ENCODE measurements around the gene SENP5. TPM values are rescaled to one million over a fixed set of nuclear protein-coding genes. Genes with fewer than 3 reads are reported as not detected.

The SENP5 gene
- total RNA-seq, 3 donors from 2014 or later (not counting 1 experiment from before 2014, with no cell fraction given), result 77.0 to 98.7 (median 78.0) TPM

- ATAC-seq (no peak), DNase-seq (no peak)
- no peak for TF ChIP-seq CTCF (IDR thresholded peaks at IDR 0.05)
- peak overlapping the region in 1 of 2 donors; percentile 33 for H3K27ac Mint-ChIP-seq
- Histone ChIP-seq H3K36me3 (ENCODE audit: control insufficient read depth, insufficient read depth, low read length) (peaks cover 40% of the 10 kb centered on the region), H3K9me3 (ENCODE audit: control insufficient read depth, insufficient read depth, low read length) (no peaks in the 10 kb centered on the region), H3K4me1 (ENCODE audit: control insufficient read depth, insufficient read depth, low read length) (no peaks in the 10 kb centered on the region), H3K4me3 (ENCODE audit: low read length) (no peak overlapping the region), H3K27ac (ENCODE audit: low read length) (no peak overlapping the region), H3K27me3 (ENCODE audit: control insufficient read depth, insufficient read depth, low read length) (no peaks in the 10 kb centered on the region)
- intact Hi-C loops (cut with micrococcal nuclease), result no loop called here
- no peaks in the 10 kb centered on the region for H3K4me1 Mint-ChIP-seq
- H3K4me3 Mint-ChIP-seq, result no peak overlapping the region
- no peaks in the 10 kb centered on the region for H3K36me3 Mint-ChIP-seq
- no peaks in the 10 kb centered on the region for H3K9me3 Mint-ChIP-seq
- H3K27me3 Mint-ChIP-seq (ENCODE audit: low read depth in 2 of 2), result no peaks in the 10 kb centered on the region
- WGBS (ENCODE audit: insufficient coverage), result 94% methylated on average over 7 of the region's 7 CpGs
Measured at GRCh38 chr3:196927571-196928453, 60.1 kb downstream of the SENP5 start.

- H3K27me3 ChIP-seq (ENCODE audit: control insufficient read depth, insufficient read depth, low read length), result no peaks in the 10 kb centered on the region
- no peak overlapping the region for H3K4me3 ChIP-seq (ENCODE audit: low read length)
- H3K4me1 ChIP-seq (ENCODE audit: control insufficient read depth, insufficient read depth, low read length), result no peaks in the 10 kb centered on the region
- Mint-ChIP-seq H3K27ac (no peak overlapping the region), H3K4me1 (no peaks in the 10 kb centered on the region), H3K9me3 (no peaks in the 10 kb centered on the region), H3K36me3 (peaks cover 15% of the 10 kb centered on the region), H3K4me3 (no peak overlapping the region), H3K27me3 (ENCODE audit: low read depth in 2 of 2) (no peaks in the 10 kb centered on the region)
- no peaks in the 10 kb centered on the region for H3K9me3 ChIP-seq (ENCODE audit: control insufficient read depth, insufficient read depth, low read length)
- intact Hi-C loops (cut with micrococcal nuclease), result no loop called here
- no peak overlapping the region for H3K27ac ChIP-seq (ENCODE audit: low read length)
- peaks cover 52% of the 10 kb centered on the region for H3K36me3 ChIP-seq (ENCODE audit: control insufficient read depth, insufficient read depth, low read length)
- TF ChIP-seq CTCF (IDR thresholded peaks at IDR 0.05), result no peak
- 83% methylated on average over 2 of the region's 4 CpGs for WGBS (ENCODE audit: insufficient coverage)
- DNase-seq (no peak), ATAC-seq (no peak)
Measured at GRCh38 chr3:196931157-196931556, 63.4 kb downstream of the SENP5 start.

- peak overlapping the region; percentile 25 for H3K27ac ChIP-seq (ENCODE audit: low read length)
- Mint-ChIP-seq H3K4me1 (no peaks in the 10 kb centered on the region), H3K27me3 (ENCODE audit: low read depth in 2 of 2) (no peaks in the 10 kb centered on the region), H3K27ac (no peak overlapping the region), H3K9me3 (no peaks in the 10 kb centered on the region), H3K36me3 (peaks cover 24% of the 10 kb centered on the region), H3K4me3 (no peak overlapping the region)
- H3K36me3 ChIP-seq (ENCODE audit: control insufficient read depth, insufficient read depth, low read length), result peaks cover 60% of the 10 kb centered on the region
- DNase-seq, result no peak
- H3K9me3 ChIP-seq (ENCODE audit: control insufficient read depth, insufficient read depth, low read length), result no peaks in the 10 kb centered on the region
- 84% methylated on average over 12 of the region's 12 CpGs for WGBS (ENCODE audit: insufficient coverage)
- no peaks in the 10 kb centered on the region for H3K4me1 ChIP-seq (ENCODE audit: control insufficient read depth, insufficient read depth, low read length)
- no peak for TF ChIP-seq CTCF (IDR thresholded peaks at IDR 0.05)
- intact Hi-C loops (cut with micrococcal nuclease), result no loop called here
- ATAC-seq, result no peak
- H3K4me3 ChIP-seq (ENCODE audit: low read length), result no peak overlapping the region
- H3K27me3 ChIP-seq (ENCODE audit: control insufficient read depth, insufficient read depth, low read length), result no peaks in the 10 kb centered on the region
Measured at GRCh38 chr3:196931828-196932587, 64.3 kb downstream of the SENP5 start.

All from natural killer cell (primary cell).